HFF-Myc (cell line): Measurements from ENCODE around the gene BET1.

Source experiments
- DNase-seq: peaks from one replicate; pipeline ENCODE4 v3.0.0-alpha.2; 2011; ENCODE audit warnings: low read depth; ENCODE audit errors: extremely low read depth
- H3K4me3 ChIP-seq: replicated peaks from 2 replicates; pipeline ENCODE4 v1.5.1; 2011; ENCODE audit warnings: low read depth, mild to moderate bottlenecking, control low read depth, low read length
- CTCF ChIP-seq: IDR thresholded peaks from 2 replicates; pipeline ENCODE4 v1.5.1; 2012; ENCODE audit warnings: mild to moderate bottlenecking, low read depth, low read length, control low read depth; ENCODE audit errors: missing control alignments

Gene BET1

DNA sequence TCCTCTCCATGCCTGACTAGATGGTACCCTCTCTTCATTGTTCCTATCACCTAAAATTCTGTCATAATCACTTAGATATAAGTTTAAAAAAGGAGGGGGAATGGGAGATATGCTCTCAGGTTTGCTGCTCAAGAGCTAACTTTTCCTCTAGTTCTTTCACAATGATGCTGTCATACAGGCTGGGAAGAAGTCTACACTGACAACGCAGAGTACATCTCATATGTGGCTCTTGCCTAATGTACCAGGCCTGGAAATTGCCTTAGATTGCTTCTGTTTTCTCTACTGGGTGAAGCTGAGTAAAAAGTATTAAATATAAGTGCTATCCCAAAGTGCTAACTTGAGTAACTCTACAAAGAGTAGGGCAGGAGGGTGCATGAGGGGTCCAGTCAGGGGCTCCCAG, 43.8 kb upstream of the BET1 start:
- DNase-seq = no peak
- TF ChIP-seq CTCF = no peak
- H3K4me3 ChIP-seq = no peak overlapping the region

- no peak for DNase-seq
- TF ChIP-seq CTCF = no peak
- no peak overlapping the region for H3K4me3 ChIP-seq
Measured at GRCh38 chr7:94045581-94045980, 41.4 kb upstream of the BET1 start.

- no peak for TF ChIP-seq CTCF
- no peak overlapping the region for H3K4me3 ChIP-seq
- no peak for DNase-seq
Measured at GRCh38 chr7:94044806-94045205, 40.7 kb upstream of the BET1 start.

DNA sequence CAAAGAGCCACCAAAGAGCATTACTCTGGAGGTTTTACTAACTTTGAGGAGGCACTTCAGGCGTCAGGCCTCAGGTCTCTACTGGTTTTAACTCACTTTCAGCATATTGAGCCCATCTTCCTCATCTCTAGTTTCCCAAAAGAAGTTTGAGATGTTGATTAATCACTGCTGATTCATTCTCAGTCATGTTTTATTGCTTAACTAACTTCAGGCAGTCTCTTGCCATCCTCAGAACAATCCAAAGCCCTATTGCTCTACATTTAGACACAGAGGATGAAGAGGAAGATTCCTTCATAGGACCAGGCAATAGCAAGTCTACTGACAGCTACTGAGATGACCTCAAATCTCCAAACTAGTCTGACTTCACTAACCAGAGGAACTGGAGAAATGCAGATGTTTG, 39.1 kb upstream of the BET1 start:
- no peak overlapping the region for H3K4me3 ChIP-seq
- no peak for DNase-seq
- no peak for TF ChIP-seq CTCF

- H3K4me3 ChIP-seq = no peak overlapping the region
- TF ChIP-seq CTCF = no peak
- DNase-seq = no peak
Measured at GRCh38 chr7:94042381-94042780, 38.2 kb upstream of the BET1 start.

- no peak for TF ChIP-seq CTCF
Measured at GRCh38 chr7:94041529-94041928, 37.4 kb upstream of the BET1 start.

GRCh38 chr7:94040254-94040653, 36.1 kb upstream of the BET1 start:
- no peak for TF ChIP-seq CTCF
- no peak for DNase-seq
- H3K4me3 ChIP-seq = no peak overlapping the region

More at GRCh38 chr7:94041529-94041928, 37.4 kb upstream of the BET1 start:
- no peak for DNase-seq
- H3K4me3 ChIP-seq = no peak overlapping the region
